Neural cell (in vitro differentiated cells): Measurements from ENCODE around the gene PTPRK. TPM values are rescaled to one million over a fixed set of nuclear protein-coding genes. Genes with fewer than 3 reads are reported as not detected.

Source experiments
- H2AFZ ChIP-seq: fragments of 200-600, 300-800 bp; sonication (generic), shearing (Covaris generic); 2 replicates; pipeline ENCODE4 v1.6.0; 2014; ENCODE audit warnings: low read depth, mild to moderate bottlenecking, antibody characterized with exemption, low read length, moderate library complexity
- H3F3A ChIP-seq: fragments of 200-600 bp; shearing (Covaris generic); 2 replicates; pipeline ENCODE4 v1.6.1; 2016; ENCODE audit warnings: mild to moderate bottlenecking, moderate library complexity, mixed read lengths, antibody characterized with exemption, low read length; ENCODE audit not compliant: insufficient read depth, poor library complexity, severe bottlenecking
- H3K27ac ChIP-seq: fragments of 200-600, 300-800 bp; sonication (generic), shearing (Covaris generic); 2 replicates; pipeline ENCODE4 v1.5.1; 2014; ENCODE audit warnings: mild to moderate bottlenecking, low read length, moderate library complexity
- H3K27me3 ChIP-seq: fragments of 300-800, 200-600 bp; sonication (generic), shearing (Covaris generic); 2 replicates; pipeline ENCODE4 v1.6.0; 2014; ENCODE audit warnings: mild to moderate bottlenecking, low read depth, low read length, moderate library complexity; ENCODE audit not compliant: insufficient read depth
- H3K36me3 ChIP-seq: fragments of 300-800, 200-600 bp; sonication (generic), shearing (Covaris generic); 2 replicates; pipeline ENCODE4 v1.5.1; 2014; ENCODE audit warnings: mild to moderate bottlenecking, antibody characterized with exemption, low read length, moderate library complexity; ENCODE audit not compliant: insufficient read depth
- H3K4me2 ChIP-seq: fragments of 300-800, 200-600 bp; sonication (generic), shearing (Covaris generic); 2 replicates; pipeline ENCODE4 v1.6.0; 2014; ENCODE audit warnings: mild to moderate bottlenecking, low read length
- H3K4me3 ChIP-seq: fragments of 300-800, 200-600 bp; sonication (generic), shearing (Covaris generic); 2 replicates; pipeline ENCODE4 v1.5.1; 2014; ENCODE audit warnings: mild to moderate bottlenecking, low read length, moderate library complexity
- H3K79me2 ChIP-seq: fragments of 200-600 bp; shearing (Covaris generic); replicated peaks from 2 replicates; pipeline ENCODE4 v1.6.0; 2014; ENCODE audit warnings: mild to moderate bottlenecking, low read length, moderate library complexity; ENCODE audit not compliant: insufficient read depth
- H3K9ac ChIP-seq: fragments of 300-800, 200-600 bp; sonication (generic), shearing (Covaris generic); 2 replicates; pipeline ENCODE4 v1.6.1; 2016; ENCODE audit warnings: mild to moderate bottlenecking, low read length, mixed read lengths
- H3K9me2 ChIP-seq: fragments of 200-600 bp; shearing (Covaris generic); 2 replicates; pipeline ENCODE4 v1.6.1; 2016; ENCODE audit warnings: mild to moderate bottlenecking, low read length, mixed read lengths; ENCODE audit not compliant: insufficient read depth
- H3K9me3 ChIP-seq: fragments of 200-600, 300-800 bp; sonication (generic), shearing (Covaris generic); 2 replicates; pipeline ENCODE4 v1.6.1; 2016; ENCODE audit warnings: mild to moderate bottlenecking, mixed run types, low read length, moderate library complexity, mixed read lengths
- H4K20me1 ChIP-seq: fragments of 200-600 bp; shearing (Covaris generic); 2 replicates; pipeline ENCODE4 v1.6.1; 2016; ENCODE audit warnings: mild to moderate bottlenecking, mixed run types; ENCODE audit not compliant: insufficient read depth
- CTCF ChIP-seq: fragments of 450-650 bp; IDR thresholded peaks from 2 replicates; pipeline ENCODE4 v1.5.1; 2014; ENCODE audit warnings: antibody characterized with exemption, mild to moderate bottlenecking, moderate library complexity; ENCODE audit not compliant: poor library complexity, severe bottlenecking
- EP300 ChIP-seq: fragments of 450-650 bp; conservative IDR thresholded peaks from 2 replicates; pipeline ENCODE4 v1.6.1; 2014; ENCODE audit warnings: antibody characterized with exemption, mild to moderate bottlenecking, moderate library complexity; ENCODE audit not compliant: poor library complexity, severe bottlenecking
- EZH2 ChIP-seq: fragments of 200-600, 300-800 bp; shearing (Covaris generic), sonication (generic); IDR thresholded peaks from 2 replicates; pipeline ENCODE4 v1.6.1; 2014; ENCODE audit warnings: antibody characterized with exemption, low read length, borderline replicate concordance, mild to moderate bottlenecking; ENCODE audit not compliant: insufficient read depth, poor library complexity, severe bottlenecking
- MXI1 ChIP-seq: fragments of 450-650 bp; conservative IDR thresholded peaks from 2 replicates; pipeline ENCODE4 v1.6.1; 2014; ENCODE audit warnings: antibody characterized with exemption, mild to moderate bottlenecking; ENCODE audit not compliant: poor library complexity, severe bottlenecking
- POLR2AphosphoS5 ChIP-seq: IDR thresholded peaks from 2 replicates; pipeline ENCODE4 v1.6.1; 2012
- RAD21 ChIP-seq: fragments of 450-650 bp; conservative IDR thresholded peaks from 2 replicates; pipeline ENCODE4 v1.6.1; 2014; ENCODE audit warnings: antibody characterized with exemption, mild to moderate bottlenecking, moderate library complexity
- REST ChIP-seq: IDR thresholded peaks from 2 replicates; pipeline ENCODE4 v1.6.1; 2012; ENCODE audit warnings: borderline replicate concordance
- SMC3 ChIP-seq: fragments of 450-650 bp; conservative IDR thresholded peaks from 2 replicates; pipeline ENCODE4 v1.6.1; 2014; ENCODE audit warnings: antibody characterized with exemption, mild to moderate bottlenecking, moderate library complexity; ENCODE audit not compliant: poor library complexity
- TAF1 ChIP-seq: IDR thresholded peaks from 2 replicates; pipeline ENCODE4 v1.6.1; 2012; ENCODE audit warnings: low read depth
- polyA plus RNA-seq: library from polyadenylated mRNA; depleted of rRNA; stranded (reverse); fragments of >200 nt; gene quantifications from 2 replicates; pipeline ENCODE4 v1.2.3, GENCODE V29; 2014

Gene PTPRK
- polyA plus RNA-seq, 1 donor from 2014 or later: 10.4 TPM

- H2AFZ ChIP-seq: no peak overlapping the region
- H3K9me3 ChIP-seq: no peaks in the 10 kb centered on the region
- TF ChIP-seq EZH2 (no peak), MXI1 (no peak), POLR2AphosphoS5 (no peak), EP300 (no peak), SMC3 (no peak), TAF1 (no peak), CTCF (no peak), RAD21 (no peak), REST (no peak)
- H3K4me3 ChIP-seq: no peak overlapping the region
- H3F3A ChIP-seq: no peaks in the 10 kb centered on the region
- H3K9me2 ChIP-seq: no peaks in the 10 kb centered on the region
- H3K27ac ChIP-seq: no peak overlapping the region
- H3K4me2 ChIP-seq: no peak overlapping the region
- H3K36me3 ChIP-seq: no peaks in the 10 kb centered on the region
- no peak overlapping the region for H3K9ac ChIP-seq
- H3K27me3 ChIP-seq: no peaks in the 10 kb centered on the region
- no peaks in the 10 kb centered on the region for H3K79me2 ChIP-seq
- H4K20me1 ChIP-seq: no peaks in the 10 kb centered on the region
These were observed 547.6 kb downstream of the PTPRK start for GRCh38 chr6:127972815-127973214.

GRCh38 chr6:127971945-127972391, 548.4 kb downstream of the PTPRK start:
- no peak overlapping the region for H2AFZ ChIP-seq
- TF ChIP-seq TAF1 (no peak), CTCF (no peak), REST (no peak), RAD21 (no peak), EP300 (no peak), POLR2AphosphoS5 (no peak), MXI1 (no peak), EZH2 (no peak), SMC3 (no peak)
- no peak overlapping the region for H3K4me3 ChIP-seq
- no peaks in the 10 kb centered on the region for H3F3A ChIP-seq
- no peaks in the 10 kb centered on the region for H3K36me3 ChIP-seq
- no peaks in the 10 kb centered on the region for H3K79me2 ChIP-seq
- H4K20me1 ChIP-seq: no peaks in the 10 kb centered on the region
- no peak overlapping the region for H3K9ac ChIP-seq
- no peaks in the 10 kb centered on the region for H3K9me3 ChIP-seq
- H3K27ac ChIP-seq: no peak overlapping the region
- no peaks in the 10 kb centered on the region for H3K9me2 ChIP-seq
- no peak overlapping the region for H3K4me2 ChIP-seq
- no peaks in the 10 kb centered on the region for H3K27me3 ChIP-seq
